GM12875 (cell line): Measurements from ENCODE around the gene CLPTM1.
"Not testable (repeated sequence)": the region's sequence is repeated elsewhere in the genome, so short reads cannot be mapped to it uniquely, and the experiment has no call there.

Experiments
- H3K4me3 ChIP-seq: one replicate; pipeline ENCODE4 v1.5.1; 2011; ENCODE audit warnings: low read depth, low read length, control low read depth
- CTCF ChIP-seq: IDR thresholded peaks from 2 replicates; pipeline ENCODE4 v1.5.1; 2011; ENCODE audit warnings: low read depth, mild to moderate bottlenecking, control low read depth, inconsistent platforms, low read length, moderate library complexity, borderline replicate concordance; ENCODE audit not compliant: insufficient read depth

Gene CLPTM1

GRCh38 chr19:44959691-44960090, 4.5 kb downstream of the CLPTM1 start:
- TF ChIP-seq CTCF = no peak

GRCh38 chr19:44960906-44961728, 5.9 kb downstream of the CLPTM1 start:
- no peak for TF ChIP-seq CTCF
- H3K4me3 ChIP-seq = no peak overlapping the region

More at GRCh38 chr19:44959691-44960090, 4.5 kb downstream of the CLPTM1 start:
- no peak overlapping the region for H3K4me3 ChIP-seq

- no peak overlapping the region for H3K4me3 ChIP-seq
- no peak for TF ChIP-seq CTCF
These were observed 6.6 kb downstream of the CLPTM1 start for GRCh38 chr19:44961821-44962220.

GRCh38 chr19:44968118-44968517, 12.9 kb downstream of the CLPTM1 start:
- TF ChIP-seq CTCF = no peak
- no peak overlapping the region for H3K4me3 ChIP-seq

- TF ChIP-seq CTCF = no peak
- H3K4me3 ChIP-seq = no peak overlapping the region
These were observed 13.5 kb downstream of the CLPTM1 start for GRCh38 chr19:44968670-44969069.

DNA sequence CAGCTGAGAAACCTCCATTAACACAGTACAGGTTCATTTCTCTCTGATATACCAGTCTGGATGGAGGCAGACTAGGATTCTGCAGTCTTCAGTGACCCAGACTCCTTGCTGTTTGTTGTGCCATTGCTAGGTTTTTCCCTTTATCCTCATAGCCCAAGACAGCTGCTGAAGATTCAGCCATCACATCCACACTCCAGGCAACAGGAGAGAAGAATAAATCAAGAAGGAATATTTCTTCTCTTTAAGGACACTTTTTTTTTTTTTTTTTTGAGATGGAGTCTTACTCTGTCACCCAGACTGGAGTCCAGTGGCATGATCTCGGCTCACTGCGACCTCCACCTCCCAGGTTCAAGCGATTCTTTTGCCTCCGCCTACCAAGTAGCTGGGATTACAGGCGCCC, 14.3 kb downstream of the CLPTM1 start:
- no peak for TF ChIP-seq CTCF
- H3K4me3 ChIP-seq = no peak overlapping the region

GRCh38 chr19:44971451-44971850, 16.3 kb downstream of the CLPTM1 start:
- H3K4me3 ChIP-seq = not testable (repeated sequence)
